Measurements from ENCODE around the gene ABCG1. TPM values are rescaled to one million over a fixed set of nuclear protein-coding genes. Genes with fewer than 3 reads are reported as not detected.

The ABCG1 gene
- total and polyA plus RNA-seq, 2 experiments from 2014 or later: 1.3 to 4.4 TPM

- Histone ChIP-seq H4K20me1 (replicated peaks; ENCODE audit: insufficient read depth) (no peaks in the 10 kb centered on the region), H3K4me3 (no peak overlapping the region), H3K4me1 (ENCODE audit: insufficient read depth) (peaks cover 9% of the 10 kb centered on the region), H3K27ac (ENCODE audit: low read depth) (no peak overlapping the region), H3K4me2 (no peak overlapping the region), H3K9me2 (ENCODE audit: insufficient read depth) (no peaks in the 10 kb centered on the region), H3K27me3 (ENCODE audit: insufficient read depth) (peaks cover 37% of the 10 kb centered on the region), H3F3A (replicated peaks; ENCODE audit: low read depth) (no peaks in the 10 kb centered on the region), H2AFZ (no peak overlapping the region), H3K79me2 (replicated peaks; ENCODE audit: insufficient read depth) (no peaks in the 10 kb centered on the region), H3K36me3 (ENCODE audit: insufficient read depth) (no peaks in the 10 kb centered on the region)
- H3K27me3 Mint-ChIP-seq (ENCODE audit: insufficient read depth, low read depth, poor library complexity): peaks cover 26% of the 10 kb centered on the region
- peaks cover 3% of the 10 kb centered on the region; the same call in 1 of the 3 replicates for H3K36me3 Mint-ChIP-seq (ENCODE audit: low read depth)
- H3K27ac Mint-ChIP-seq: no peak overlapping the region
- H3K4me1 Mint-ChIP-seq: peaks cover 11% of the 10 kb centered on the region
- DNase-seq (ENCODE audit: low spot score) (no peak), ATAC-seq (no peak)
- H3K4me3 Mint-ChIP-seq: no peak overlapping the region
- peaks cover 6% of the 10 kb centered on the region; the same call in 1 of the 3 replicates for H3K9me3 Mint-ChIP-seq
- no peak for TF ChIP-seq ZNF462 (CRISPR knock-in tag; IDR thresholded peaks at IDR 0.05)
- no peak for TF ChIP-seq EZH2 (IDR thresholded peaks at IDR 0.05; ENCODE audit: low read depth, unreplicated experiment)
- TF ChIP-seq JUNB (IDR thresholded peaks at IDR 0.05; ENCODE audit: unreplicated experiment): no peak
- TF ChIP-seq CREB1 (CRISPR knock-in tag; IDR thresholded peaks at IDR 0.05; ENCODE audit: low read depth): no peak
- no peak for TF ChIP-seq ZNF114 (CRISPR knock-in tag; IDR thresholded peaks at IDR 0.05)
- no peak for TF ChIP-seq REST (IDR thresholded peaks at IDR 0.05; ENCODE audit: unreplicated experiment)
- TF ChIP-seq STAT1 (IDR thresholded peaks at IDR 0.05; ENCODE audit: unreplicated experiment): no peak
- no peak for TF ChIP-seq EZH2phosphoT487 (IDR thresholded peaks at IDR 0.05; ENCODE audit: unreplicated experiment)
Measured at GRCh38 chr21:42221581-42222345, 2.8 kb downstream of the ABCG1 start.

Measured in GM23338 (cell line).